DOHH2 (cell line): Measurements from ENCODE around the gene OSBPL1A.

Source experiments
- EZH2phosphoT487 ChIP-seq: fragments of 200-600 bp; sonication (generic); IDR thresholded peaks from 2 replicates; pipeline ENCODE4 v1.6.1; 2017; ENCODE audit warnings: borderline replicate concordance, mild to moderate bottlenecking, antibody characterized with exemption, low read length, moderate library complexity, mixed read lengths
- TF ChIP-seq, protein P1 (sequence below): fragments of 200-600 bp; sonication (generic); IDR thresholded peaks from one replicate; pipeline ENCODE4 v1.5.1; 2014; ENCODE audit warnings: antibody characterized with exemption, mild to moderate bottlenecking, low read depth, low read length; ENCODE audit not compliant: poor library complexity, severe bottlenecking

DNA sequence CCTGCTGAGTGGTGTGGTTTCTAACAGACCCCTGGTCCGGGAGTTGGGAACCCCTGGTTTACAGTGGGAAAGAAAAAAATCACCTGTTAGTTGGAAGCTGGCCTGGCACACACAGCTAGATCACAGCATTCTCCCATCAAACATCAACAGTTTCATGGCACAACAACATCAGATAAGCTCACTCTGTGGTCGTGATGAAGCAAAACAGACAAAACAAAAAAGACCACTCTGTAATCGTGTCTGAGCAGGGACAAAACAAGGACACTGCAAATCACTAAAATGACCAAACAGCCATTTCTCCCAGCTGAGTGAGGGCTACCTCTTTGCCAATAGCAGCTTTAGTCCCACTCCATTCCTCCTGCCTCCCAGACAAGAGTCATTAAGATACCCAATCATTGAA lies 19.9 kb upstream of the OSBPL1A start:
- TF ChIP-seq, protein P1, sequence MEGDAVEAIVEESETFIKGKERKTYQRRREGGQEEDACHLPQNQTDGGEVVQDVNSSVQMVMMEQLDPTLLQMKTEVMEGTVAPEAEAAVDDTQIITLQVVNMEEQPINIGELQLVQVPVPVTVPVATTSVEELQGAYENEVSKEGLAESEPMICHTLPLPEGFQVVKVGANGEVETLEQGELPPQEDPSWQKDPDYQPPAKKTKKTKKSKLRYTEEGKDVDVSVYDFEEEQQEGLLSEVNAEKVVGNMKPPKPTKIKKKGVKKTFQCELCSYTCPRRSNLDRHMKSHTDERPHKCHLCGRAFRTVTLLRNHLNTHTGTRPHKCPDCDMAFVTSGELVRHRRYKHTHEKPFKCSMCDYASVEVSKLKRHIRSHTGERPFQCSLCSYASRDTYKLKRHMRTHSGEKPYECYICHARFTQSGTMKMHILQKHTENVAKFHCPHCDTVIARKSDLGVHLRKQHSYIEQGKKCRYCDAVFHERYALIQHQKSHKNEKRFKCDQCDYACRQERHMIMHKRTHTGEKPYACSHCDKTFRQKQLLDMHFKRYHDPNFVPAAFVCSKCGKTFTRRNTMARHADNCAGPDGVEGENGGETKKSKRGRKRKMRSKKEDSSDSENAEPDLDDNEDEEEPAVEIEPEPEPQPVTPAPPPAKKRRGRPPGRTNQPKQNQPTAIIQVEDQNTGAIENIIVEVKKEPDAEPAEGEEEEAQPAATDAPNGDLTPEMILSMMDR = no peak
- TF ChIP-seq EZH2phosphoT487 = no peak
